GM19043 (cell line): Measurements from ENCODE around the gene CDK5RAP1.

Source experiments
- ATAC-seq: cut with Tn5 transposase; IDR thresholded peaks from one replicate; pipeline ENCODE4 v1.9.1; 2021; ENCODE audit warnings: low read depth; ENCODE audit not compliant: unreplicated experiment

CDK5RAP1 gene

DNA sequence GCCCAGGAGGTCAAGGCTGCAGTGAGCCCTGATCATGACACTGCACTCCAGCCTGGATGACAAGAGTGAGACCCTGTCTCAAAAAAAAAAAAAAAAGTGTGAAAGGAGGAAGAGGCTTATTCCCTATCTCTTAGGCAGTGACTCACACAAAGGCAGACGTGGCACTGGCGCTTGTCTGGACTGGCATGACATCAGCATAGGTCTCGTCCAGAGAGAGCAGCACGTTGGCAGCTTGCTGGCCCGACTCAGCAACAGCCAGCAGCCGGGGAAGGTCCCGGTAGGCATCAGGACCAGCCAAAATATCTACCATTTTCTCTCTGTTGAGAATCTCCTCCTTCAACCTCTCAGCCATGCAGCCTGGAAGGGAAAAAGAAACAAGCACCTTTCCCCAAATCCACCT is 14.1 kb downstream of the CDK5RAP1 start:
- no peak for ATAC-seq

DNA sequence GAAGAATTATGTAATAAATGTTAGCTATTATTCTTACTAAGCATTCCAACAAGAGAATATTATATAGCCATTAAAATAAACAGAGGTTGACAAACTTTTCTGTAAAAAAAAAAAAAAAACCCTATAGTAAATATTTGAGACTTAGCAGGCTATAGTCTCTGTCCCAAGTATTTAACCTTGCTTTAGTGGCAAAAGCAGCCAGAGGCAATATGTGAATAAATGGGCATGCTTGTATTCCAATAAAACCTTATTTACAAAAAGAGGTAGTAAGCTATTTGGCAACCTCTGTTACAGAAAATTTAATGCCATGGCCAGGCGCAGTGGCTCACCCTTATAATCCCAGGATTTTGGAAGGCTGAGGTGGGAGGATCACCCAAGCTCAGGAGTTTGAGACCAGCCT is 14.6 kb downstream of the CDK5RAP1 start:
- no peak for ATAC-seq

DNA sequence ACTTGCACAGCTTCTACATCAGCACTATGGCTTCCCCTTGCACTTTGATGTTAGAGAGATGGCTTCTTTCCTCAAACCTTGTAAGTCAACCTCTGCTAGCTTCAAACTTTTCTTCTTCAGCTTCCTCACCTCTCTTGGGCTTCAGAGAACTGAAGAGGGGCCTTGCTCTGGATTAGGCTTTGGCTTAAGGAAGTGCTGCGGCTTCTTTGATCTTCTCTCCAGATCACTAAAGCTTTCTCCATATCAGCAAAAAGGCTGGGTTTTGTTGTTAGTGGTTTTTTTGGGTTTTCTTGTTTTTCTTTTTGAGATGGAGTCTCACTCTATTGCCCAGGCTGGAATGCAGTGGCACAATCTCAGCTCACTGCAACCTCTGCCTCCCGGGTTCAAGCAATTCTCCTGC is 24.0 kb downstream of the CDK5RAP1 start:
- no peak for ATAC-seq

DNA sequence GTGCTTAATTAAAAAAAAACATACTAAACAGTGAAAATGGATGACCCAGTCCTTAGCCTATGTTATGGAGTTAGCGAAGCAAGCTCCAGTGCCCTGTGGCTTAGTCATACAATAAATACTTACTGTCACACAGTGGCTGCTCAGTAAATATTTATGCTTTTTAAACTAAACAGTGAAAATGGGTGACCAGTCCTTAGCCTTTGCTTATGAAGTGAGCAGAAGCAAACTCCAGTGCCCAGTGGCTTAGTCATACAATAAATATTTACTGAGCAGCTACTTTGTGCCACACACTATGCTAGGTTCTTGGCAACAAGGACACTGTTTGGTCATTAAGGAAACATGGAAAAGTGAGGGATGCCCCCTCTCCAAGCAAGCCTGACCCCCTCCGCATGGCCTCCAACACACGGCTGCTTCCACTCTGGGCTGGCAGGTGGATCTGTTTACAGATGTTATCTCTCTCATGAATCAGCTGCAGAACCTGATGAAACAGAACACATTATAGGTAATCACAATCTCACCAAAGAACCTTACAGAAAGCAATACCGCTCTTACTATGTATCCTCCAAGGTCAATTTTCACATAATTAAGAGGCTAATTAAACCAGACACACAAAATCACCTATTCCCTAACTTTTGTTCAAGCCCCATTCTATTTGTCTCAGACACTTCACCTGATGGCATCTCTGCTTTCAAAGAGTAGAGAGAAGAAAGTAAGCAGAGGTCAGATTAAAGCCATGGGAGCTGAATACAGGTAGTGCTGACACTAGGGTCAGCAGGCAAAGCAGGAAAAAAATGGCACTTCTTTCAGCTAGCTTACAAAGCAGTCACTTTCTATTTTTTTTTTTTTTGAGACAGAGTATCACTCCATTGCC is 27.3 kb downstream of the CDK5RAP1 start:
- ATAC-seq = no peak

GRCh38 chr20:33372993-33373441 is 28.3 kb downstream of the CDK5RAP1 start:
- no peak for ATAC-seq

DNA sequence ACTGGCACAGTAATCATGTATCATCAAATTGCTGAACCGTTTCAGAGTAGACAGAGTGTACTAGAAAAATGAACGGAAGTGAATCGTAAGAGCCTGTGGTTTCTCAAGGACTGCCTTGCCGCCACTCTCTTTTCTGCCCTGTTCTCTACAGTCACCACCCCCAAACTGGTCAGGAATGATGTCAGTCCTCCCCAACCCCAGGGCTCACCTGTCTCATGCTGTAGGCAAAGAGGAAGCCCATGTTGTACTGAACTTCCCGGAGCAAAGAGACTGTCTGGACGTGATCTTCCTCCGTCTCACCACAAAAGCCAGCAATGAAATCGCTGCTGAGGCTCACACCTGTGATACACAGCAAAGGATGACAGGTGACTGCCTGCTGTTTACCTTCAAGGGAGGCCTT is 31.0 kb downstream of the CDK5RAP1 start:
- no peak for ATAC-seq

GRCh38 chr20:33362898-33363297 is 38.4 kb downstream of the CDK5RAP1 start:
- no peak for ATAC-seq

DNA sequence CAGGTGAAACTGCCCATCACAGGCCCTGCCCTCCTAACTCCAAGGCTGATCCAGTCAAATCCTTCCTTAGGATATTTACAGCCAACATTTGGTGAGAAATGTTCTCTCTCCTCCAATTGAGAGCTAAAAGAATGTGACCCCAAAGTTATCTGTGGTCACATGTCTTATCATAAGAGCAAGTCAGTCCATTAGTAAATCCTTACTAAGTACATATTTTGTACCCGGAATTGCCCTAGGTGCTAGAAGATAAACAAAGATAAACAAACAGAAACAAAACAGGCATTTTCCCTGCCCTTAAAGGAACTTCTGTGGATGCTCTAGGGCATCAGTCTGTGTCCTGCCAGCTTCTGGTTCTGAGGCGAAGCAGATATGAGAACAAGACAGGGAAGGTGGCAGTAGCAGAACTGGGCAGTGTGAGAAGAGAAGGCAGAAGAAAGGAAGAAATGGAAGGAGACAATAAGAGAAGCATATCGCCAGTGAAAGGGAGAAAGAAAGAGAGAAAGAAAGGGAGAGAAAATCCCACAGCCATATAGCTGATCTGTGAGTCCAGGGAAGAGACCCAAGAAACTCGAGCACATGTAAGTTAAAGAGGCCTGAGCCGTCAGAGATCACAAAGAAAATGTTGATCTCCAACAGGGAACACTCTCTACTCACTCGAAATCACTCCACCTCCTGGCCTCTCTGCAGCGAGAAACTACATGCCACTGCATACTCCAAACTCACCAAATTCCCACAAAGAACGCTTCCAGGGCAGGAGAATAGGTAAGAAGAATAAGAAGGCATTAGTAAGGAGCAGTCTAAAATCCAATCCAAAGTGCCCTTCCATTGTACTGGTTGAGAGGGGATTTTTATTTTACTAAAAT is 41.7 kb downstream of the CDK5RAP1 start:
- ATAC-seq = no peak

- no peak for ATAC-seq
Measured at GRCh38 chr20:33353013-33353402, 48.3 kb downstream of the CDK5RAP1 start.

DNA sequence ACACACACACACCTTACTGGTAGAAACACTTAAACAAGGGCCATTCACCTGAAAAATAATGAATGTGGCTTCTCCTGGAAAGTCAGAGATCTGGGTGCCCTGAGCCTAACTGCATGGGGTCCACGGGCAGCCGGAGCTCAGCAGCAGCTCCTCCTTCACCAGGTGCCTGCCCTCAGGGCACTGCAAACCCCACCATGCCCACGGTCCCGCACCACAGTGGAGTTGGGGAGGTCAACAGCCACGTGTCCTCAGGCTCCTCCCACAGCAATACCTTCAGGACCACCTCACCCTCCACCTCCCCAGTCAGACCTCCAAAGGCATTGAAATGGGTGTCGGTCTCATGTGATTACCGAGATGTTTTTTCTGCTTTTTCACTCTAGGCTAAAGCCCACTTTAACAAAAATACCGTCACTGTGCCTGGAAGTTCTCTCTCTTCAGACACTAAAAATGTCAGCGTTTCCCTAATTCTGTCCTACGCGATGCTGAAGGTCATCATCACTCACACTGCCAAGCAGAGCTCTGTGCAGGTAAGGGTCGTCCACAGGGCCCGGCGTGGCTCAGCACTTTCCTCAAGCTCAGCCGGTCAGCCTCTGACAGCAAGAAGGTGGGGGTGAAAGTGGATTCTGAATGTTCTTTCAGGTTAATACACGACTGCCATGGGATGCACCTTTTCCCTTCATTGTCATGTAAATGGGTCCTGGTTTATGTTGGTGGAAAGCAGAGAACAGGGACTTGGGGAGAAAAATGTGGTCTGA is 48.9 kb downstream of the CDK5RAP1 start:
- ATAC-seq = no peak

GRCh38 chr20:33351696-33352095 is 49.6 kb downstream of the CDK5RAP1 start:
- no peak for ATAC-seq

- ATAC-seq = no peak
Measured at GRCh38 chr20:33349493-33349892, 51.8 kb downstream of the CDK5RAP1 start.

- ATAC-seq = no peak
Measured at GRCh38 chr20:33348136-33348937, 53.0 kb downstream of the CDK5RAP1 start.

DNA sequence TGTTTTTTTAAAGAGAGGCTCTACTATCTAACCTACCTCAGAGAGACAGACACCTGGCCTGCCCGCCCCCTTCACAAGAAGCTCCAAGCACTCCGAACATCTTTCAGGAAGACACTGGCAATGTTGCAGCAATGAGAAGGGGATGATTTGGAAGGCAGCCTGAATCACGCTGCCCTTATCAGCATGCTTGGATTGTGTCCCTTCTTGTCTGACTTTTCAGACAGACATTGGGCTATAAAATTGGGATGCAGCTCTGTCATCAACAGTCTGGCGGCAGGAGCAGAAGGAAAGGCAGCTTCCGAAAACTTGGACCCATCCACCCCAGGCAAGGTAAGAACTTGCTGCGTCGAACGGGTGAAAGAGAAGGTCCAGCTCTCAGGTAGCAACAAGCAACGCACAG is 56.0 kb downstream of the CDK5RAP1 start:
- ATAC-seq = no peak

DNA sequence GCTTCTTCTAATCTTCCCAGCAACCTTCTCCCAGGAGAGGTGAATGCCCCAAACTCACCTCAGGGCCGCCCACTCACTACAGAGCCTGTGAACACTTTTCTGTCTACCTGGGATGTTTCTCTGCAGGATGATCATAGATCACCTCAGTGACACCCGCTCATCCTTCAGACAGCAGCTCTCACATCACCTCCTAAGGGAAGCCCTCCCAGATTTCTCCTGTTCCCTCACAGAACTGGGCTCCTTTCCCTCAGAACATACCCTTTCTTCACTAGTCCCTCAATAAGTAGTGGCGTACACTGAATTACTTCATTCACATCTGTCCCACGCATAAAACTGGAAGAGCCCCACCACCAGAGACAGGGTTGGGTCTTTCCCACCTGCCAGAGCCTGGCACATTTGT is 57.8 kb downstream of the CDK5RAP1 start:
- ATAC-seq = no peak

- ATAC-seq = no peak
Measured at GRCh38 chr20:33339515-33340058, 61.7 kb downstream of the CDK5RAP1 start.

DNA sequence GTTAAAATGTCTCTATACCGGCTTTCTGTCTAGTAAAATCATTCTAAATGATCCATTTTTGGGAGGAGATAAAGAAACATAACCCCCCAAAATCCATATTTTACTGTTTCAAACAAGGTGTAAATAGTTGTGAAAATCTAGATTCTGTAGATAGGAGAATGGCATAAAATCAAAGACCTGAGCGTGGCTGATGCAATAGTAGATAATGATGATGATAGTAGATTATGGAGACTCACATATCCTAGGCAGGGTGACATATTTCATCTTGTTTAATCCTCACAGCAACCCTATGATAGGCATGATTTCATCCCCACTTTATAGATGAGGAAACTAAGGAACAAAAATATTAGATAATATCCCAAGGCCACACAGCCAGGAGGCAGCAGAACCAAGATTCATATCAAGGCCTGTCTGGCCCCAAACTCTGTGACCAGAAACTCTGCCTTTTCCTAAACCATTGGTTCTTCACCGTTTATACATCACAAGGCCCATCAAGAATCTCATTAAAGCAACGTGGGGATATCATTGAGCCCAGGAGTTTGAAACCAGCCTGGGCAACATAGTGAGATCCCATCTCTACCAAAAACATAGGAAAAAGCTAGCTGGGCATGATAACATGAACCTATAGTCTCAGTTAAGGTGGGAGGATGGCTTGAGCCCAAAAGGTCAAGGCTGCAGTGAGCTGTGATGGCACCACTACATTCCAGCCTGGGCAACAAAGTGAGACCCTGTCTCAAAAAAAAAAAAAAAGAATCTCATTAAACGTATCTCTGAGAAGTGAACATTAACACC is 62.7 kb downstream of the CDK5RAP1 start:
- no peak for ATAC-seq

GRCh38 chr20:33337531-33338165 is 63.7 kb downstream of the CDK5RAP1 start:
- ATAC-seq = no peak

GRCh38 chr20:33337119-33337518 is 64.2 kb downstream of the CDK5RAP1 start:
- no peak for ATAC-seq
